HFF-Myc (cell line): ENCODE results near the gene LAP3.
A peak's percentile ranks its signal among the peaks of the same experiment; 100 is the strongest.

ENCODE experiments used
- DNase-seq: peaks from one replicate; pipeline ENCODE4 v3.0.0-alpha.2; 2011; ENCODE audit warnings: low read depth; ENCODE audit errors: extremely low read depth
- H3K4me3 ChIP-seq: replicated peaks from 2 replicates; pipeline ENCODE4 v1.5.1; 2011; ENCODE audit warnings: low read depth, mild to moderate bottlenecking, control low read depth, low read length
- CTCF ChIP-seq: IDR thresholded peaks from 2 replicates; pipeline ENCODE4 v1.5.1; 2012; ENCODE audit warnings: mild to moderate bottlenecking, low read depth, low read length, control low read depth; ENCODE audit errors: missing control alignments

LAP3 gene

GRCh38 chr4:17630228-17630627 lies 53.2 kb downstream of the LAP3 start:
- TF ChIP-seq CTCF: no peak
- no peak for DNase-seq
- no peak overlapping the region for H3K4me3 ChIP-seq

- H3K4me3 ChIP-seq: no peak overlapping the region
- no peak for DNase-seq
- no peak for TF ChIP-seq CTCF
These were observed 56.6 kb downstream of the LAP3 start for GRCh38 chr4:17633600-17633999.

GRCh38 chr4:17635056-17635455 lies 58.1 kb downstream of the LAP3 start:
- DNase-seq: no peak
- no peak for TF ChIP-seq CTCF
- H3K4me3 ChIP-seq: no peak overlapping the region

- TF ChIP-seq CTCF: no peak
These were observed 59.3 kb downstream of the LAP3 start for GRCh38 chr4:17636341-17636695.

GRCh38 chr4:17636696-17637622 lies 60.0 kb downstream of the LAP3 start:
- TF ChIP-seq CTCF: peak; percentile 88
- no peak overlapping the region for H3K4me3 ChIP-seq
- DNase-seq: no peak

More at GRCh38 chr4:17636341-17636695, 59.3 kb downstream of the LAP3 start:
- H3K4me3 ChIP-seq: no peak overlapping the region
- no peak for DNase-seq

- DNase-seq: no peak
- no peak for TF ChIP-seq CTCF
- no peak overlapping the region for H3K4me3 ChIP-seq
These were observed 62.1 kb downstream of the LAP3 start for GRCh38 chr4:17639136-17639535.

GRCh38 chr4:17642398-17642783 lies 65.4 kb downstream of the LAP3 start:
- TF ChIP-seq CTCF: no peak
- H3K4me3 ChIP-seq: no peak overlapping the region

More at GRCh38 chr4:17642398-17642783, 65.4 kb downstream of the LAP3 start:
- DNase-seq: no peak
